K562 (cell line): ENCODE measurements around the gene STX1B. TPM values are rescaled to one million over a fixed set of nuclear protein-coding genes. Genes with fewer than 3 reads are reported as not detected.

Experiments
- COPS2 ChIP-seq: fragments of 450-650 bp; conservative IDR thresholded peaks from 2 replicates; pipeline ENCODE4 v1.6.1; 2016; ENCODE audit warnings: mild to moderate bottlenecking, moderate library complexity
- ELK3 ChIP-seq: fragments of 450-650 bp; formaldehyde crosslinking; IDR thresholded peaks from 2 replicates; pipeline ENCODE4 v1.4.0; 2020; ENCODE audit warnings: mild to moderate bottlenecking
- FOXA3 ChIP-seq, 2 experiments: fragments of 450-650 bp in 1 of 2; sonication (generic) in 1 of 2; formaldehyde crosslinking; IDR thresholded peaks in 1 of 2; conservative IDR thresholded peaks in 1 of 2; 2 replicates each; pipeline versions ENCODE4 v1.4.0 to v1.8.0; 2020 to 2022; ENCODE audit warnings: mild to moderate bottlenecking in 2 of 2, missing genetic modification reagents in 1 of 2
- FOXP1 ChIP-seq: sonication (generic); formaldehyde crosslinking; IDR thresholded peaks from 2 replicates; pipeline ENCODE4 v1.8.0; 2022; ENCODE audit warnings: mild to moderate bottlenecking, missing genetic modification reagents
- GATAD2B ChIP-seq: fragments of 450-650 bp; IDR thresholded peaks from 2 replicates; pipeline ENCODE4 v1.6.1; 2017; ENCODE audit warnings: mild to moderate bottlenecking, borderline replicate concordance
- JUNB ChIP-seq: fragments of 450-650 bp; formaldehyde crosslinking; conservative IDR thresholded peaks from 2 replicates; pipeline ENCODE4 v1.4.0; 2020; ENCODE audit warnings: mild to moderate bottlenecking
- KLF10 ChIP-seq: fragments of 250-450 bp; sonication (Bioruptor Pico); IDR thresholded peaks from 2 replicates; pipeline ENCODE4 v1.6.1; 2021; ENCODE audit warnings: matching md5 sums
- KLF16 ChIP-seq: IDR thresholded peaks from 2 replicates; pipeline ENCODE4 v1.6.1; 2016; ENCODE audit warnings: antibody characterized with exemption
- LARP7 ChIP-seq: fragments of 450-650 bp; IDR thresholded peaks from 2 replicates; pipeline ENCODE4 v1.6.1; 2016
- MAX ChIP-seq: sonication (generic); formaldehyde crosslinking; IDR thresholded peaks from 2 replicates; pipeline ENCODE4 v1.9.0; 2022; ENCODE audit warnings: mild to moderate bottlenecking, missing genetic modification reagents
- MYBL2 ChIP-seq, 2 experiments: fragments of 450-650 bp in 1 of 2; sonication (generic) in 1 of 2; formaldehyde crosslinking in 1 of 2; IDR thresholded peaks; 2 replicates each; pipeline versions ENCODE4 v1.6.1 to v1.8.1; 2017 to 2022; ENCODE audit warnings: borderline replicate concordance in 1 of 2, inconsistent platforms in 1 of 2, low read depth in 1 of 2, mild to moderate bottlenecking in 1 of 2, missing genetic modification reagents in 1 of 2, moderate library complexity in 1 of 2
- NEUROD1 ChIP-seq: fragments of 150-350 bp; IDR thresholded peaks from 2 replicates; pipeline ENCODE4 v1.6.1; 2014; ENCODE audit warnings: borderline replicate concordance, low read length, low read depth; ENCODE audit not compliant: partially characterized antibody
- NFE2 ChIP-seq: IDR thresholded peaks from 2 replicates; pipeline ENCODE4 v1.6.1; 2014; ENCODE audit warnings: antibody characterized with exemption, low read depth
- RFX7 ChIP-seq: fragments of 250-450 bp; sonication (Bioruptor Pico); IDR thresholded peaks from 2 replicates; pipeline ENCODE4 v1.5.1; 2021; ENCODE audit warnings: mild to moderate bottlenecking
- SMAD3 ChIP-seq: fragments of 450-650 bp; formaldehyde crosslinking; conservative IDR thresholded peaks from 2 replicates; pipeline ENCODE4 v1.4.0; 2020; ENCODE audit warnings: mild to moderate bottlenecking
- SMARCA5 ChIP-seq: fragments of 450-650 bp; IDR thresholded peaks from 2 replicates; pipeline ENCODE4 v1.6.1; 2016
- SMARCC2 ChIP-seq: fragments of 450-650 bp; IDR thresholded peaks from 2 replicates; pipeline ENCODE4 v1.6.1; 2017; ENCODE audit warnings: antibody characterized with exemption, moderate library complexity, mild to moderate bottlenecking, low read depth
- SPI1 ChIP-seq: IDR thresholded peaks from 2 replicates; pipeline ENCODE4 v1.6.1; 2011; ENCODE audit warnings: low read depth, low read length, control low read depth, borderline replicate concordance
- TBL1XR1 ChIP-seq, 2 experiments: IDR thresholded peaks; 2 replicates each; pipeline ENCODE4 v1.6.1; 2012; ENCODE audit warnings: improper control_type of control experiment in 2 of 2, low read length in 2 of 2, mild to moderate bottlenecking in 1 of 2
- TOE1 ChIP-seq, 2 experiments: fragments of 450-650 bp in 1 of 2; sonication (generic) in 1 of 2; formaldehyde crosslinking in 1 of 2; IDR thresholded peaks; 2 replicates each; pipeline versions ENCODE4 v1.7.1 to v1.8.0; 2016 to 2022; ENCODE audit warnings: borderline replicate concordance in 2 of 2, mild to moderate bottlenecking in 2 of 2, antibody characterized with exemption in 1 of 2, inconsistent platforms in 1 of 2, low read depth in 1 of 2, missing genetic modification reagents in 1 of 2, moderate library complexity in 1 of 2
- ZKSCAN3 ChIP-seq: fragments of 250-450 bp; sonication (Bioruptor Pico); IDR thresholded peaks from 2 replicates; pipeline ENCODE4 v1.4.0; 2020
- ZNF124 ChIP-seq: sonication (generic); formaldehyde crosslinking; IDR thresholded peaks from 2 replicates; pipeline ENCODE4 v1.8.1; 2022; ENCODE audit warnings: missing genetic modification reagents
- ZNF143 ChIP-seq: sonication (generic); formaldehyde crosslinking; IDR thresholded peaks from 2 replicates; pipeline ENCODE4 v1.9.0; 2022; ENCODE audit warnings: mild to moderate bottlenecking, missing genetic modification reagents
- ZNF253 ChIP-seq: fragments of 250-450 bp; sonication (Bioruptor Pico); conservative IDR thresholded peaks from 2 replicates; pipeline ENCODE4 v1.6.1; 2021; ENCODE audit warnings: mild to moderate bottlenecking
- ZNF324 ChIP-seq: fragments of 250-450 bp; sonication (Bioruptor Pico); IDR thresholded peaks from 2 replicates; pipeline ENCODE4 v1.4.0; 2020; ENCODE audit warnings: mild to moderate bottlenecking
- ZNF586 ChIP-seq: fragments of 450-650 bp; formaldehyde crosslinking; conservative IDR thresholded peaks from 2 replicates; pipeline ENCODE4 v1.4.0; 2020; ENCODE audit warnings: mild to moderate bottlenecking, moderate library complexity
- polyA plus RNA-seq, 8 experiments: library from polyadenylated mRNA; depleted of rRNA in 4 of 8; stranded (reverse) in 5 of 8; unstranded in 3 of 8; fragments of >200 nt; fragmentation: Nextera tagmentation in 2 of 8; fragmentation: Illumina TruSeq in 1 of 8; extraction: Ambion mirVana in 2 of 8; extraction: Trizol in 1 of 8; gene quantifications; 2 replicates each; pipeline versions ENCODE4 v1.2.1 to v1.2.3, GENCODE V29; 2011 to 2014; ENCODE audit warnings: inconsistent platforms in 1 of 8, missing spikeins in 1 of 8
- total RNA-seq, 7 experiments: library from RNA; depleted of rRNA in 6 of 7; stranded (reverse); fragments of >200 nt in 6 of 7; fragmentation: Illumina TruSeq in 2 of 7; extraction: Trizol in 2 of 7; gene quantifications; 2 replicates each; pipeline versions ENCODE4 v1.2.1 to v1.2.3, GENCODE V29; 2011 to 2021; ENCODE audit warnings: low replicate concordance in 1 of 7

The STX1B gene
- total and polyA plus RNA-seq, 9 of the 15 experiments (the other 6 are each of a cell fraction or from before 2014, with no cell fraction given): 0.07 to 2.5 (median 0.86) TPM

- no peak for TF ChIP-seq ELK3 (CRISPR knock-in tag)
- no peak for TF ChIP-seq KLF10
- TF ChIP-seq FOXP1 (CRISPR knock-in tag): no peak
- TF ChIP-seq JUNB (CRISPR knock-in tag): no peak
- no peak for TF ChIP-seq SMARCA5
- no peak for TF ChIP-seq SPI1
- TF ChIP-seq LARP7: peak; percentile 92
- no peak for TF ChIP-seq ZNF324
- no peak for TF ChIP-seq SMAD3 (CRISPR knock-in tag)
- TF ChIP-seq GATAD2B: no peak
- TF ChIP-seq ZNF253: no peak
- no peak for TF ChIP-seq ZNF586
- no peak for TF ChIP-seq KLF16
- TF ChIP-seq TOE1 (IDR thresholded peaks at IDR 0.05; ENCODE audit: borderline replicate concordance): peak; percentile 73; the same call in 1 of the 2 replicates
- TF ChIP-seq TOE1 (CRISPR knock-in tag; IDR thresholded peaks at IDR 0.05; ENCODE audit: borderline replicate concordance, low read depth): no peak
- TF ChIP-seq COPS2: no peak
- no peak for TF ChIP-seq FOXA3 (CRISPR knock-in tag; conservative IDR thresholded peaks at IDR 0.05 in 1 of 2, IDR thresholded peaks at IDR 0.05 in 1 of 2)
- no peak for TF ChIP-seq ZNF124 (CRISPR knock-in tag)
- TF ChIP-seq TBL1XR1 (IDR thresholded peaks at IDR 0.05; ENCODE audit: low read length in 2 of 2): no peak
- TF ChIP-seq RFX7 (CRISPR knock-in tag): no peak
- no peak for TF ChIP-seq NFE2
- TF ChIP-seq SMARCC2: no peak
- TF ChIP-seq NEUROD1: no peak
- TF ChIP-seq ZKSCAN3 (CRISPR knock-in tag): no peak
- peak; percentile 29; the same call in 1 of the 2 replicates for TF ChIP-seq MAX (CRISPR knock-in tag)
- TF ChIP-seq ZNF143: no peak
- TF ChIP-seq MYBL2 (IDR thresholded peaks at IDR 0.05; ENCODE audit: low read depth): no peak
- TF ChIP-seq MYBL2 (CRISPR knock-in tag; IDR thresholded peaks at IDR 0.05; ENCODE audit: borderline replicate concordance): no peak
Measured at GRCh38 chr16:30996985-30997724, 13.3 kb downstream of the STX1B start (continued).
